GM12873 (cell line): Measurements from ENCODE around the gene MAP3K20.

Experiments
- CTCF ChIP-seq: IDR thresholded peaks from 2 replicates; pipeline ENCODE4 v1.5.1; 2012; ENCODE audit warnings: low read depth, mild to moderate bottlenecking, moderate library complexity, low read length, control low read depth; ENCODE audit not compliant: insufficient read depth; ENCODE audit errors: missing control alignments

The MAP3K20 gene

DNA sequence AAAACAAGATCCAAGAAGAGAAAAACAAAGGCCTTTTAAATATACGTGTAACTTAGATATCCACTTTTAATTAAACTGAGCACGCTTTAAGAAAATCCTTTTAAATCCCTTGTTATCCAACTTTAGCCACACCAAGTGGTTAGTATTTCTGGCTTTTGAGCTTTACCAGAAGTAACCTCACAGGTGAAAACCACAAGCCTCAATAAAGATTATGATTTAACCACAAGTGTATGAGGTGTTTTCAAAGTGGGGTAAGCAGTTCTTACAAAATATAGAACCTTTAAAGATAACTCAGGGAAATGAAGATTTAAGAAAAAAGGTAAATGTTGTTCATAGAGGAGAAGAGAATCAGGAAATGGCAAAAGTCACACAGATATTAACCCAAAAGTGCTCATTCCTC, 220.6 kb downstream of the MAP3K20 start:
- TF ChIP-seq CTCF: no peak

DNA sequence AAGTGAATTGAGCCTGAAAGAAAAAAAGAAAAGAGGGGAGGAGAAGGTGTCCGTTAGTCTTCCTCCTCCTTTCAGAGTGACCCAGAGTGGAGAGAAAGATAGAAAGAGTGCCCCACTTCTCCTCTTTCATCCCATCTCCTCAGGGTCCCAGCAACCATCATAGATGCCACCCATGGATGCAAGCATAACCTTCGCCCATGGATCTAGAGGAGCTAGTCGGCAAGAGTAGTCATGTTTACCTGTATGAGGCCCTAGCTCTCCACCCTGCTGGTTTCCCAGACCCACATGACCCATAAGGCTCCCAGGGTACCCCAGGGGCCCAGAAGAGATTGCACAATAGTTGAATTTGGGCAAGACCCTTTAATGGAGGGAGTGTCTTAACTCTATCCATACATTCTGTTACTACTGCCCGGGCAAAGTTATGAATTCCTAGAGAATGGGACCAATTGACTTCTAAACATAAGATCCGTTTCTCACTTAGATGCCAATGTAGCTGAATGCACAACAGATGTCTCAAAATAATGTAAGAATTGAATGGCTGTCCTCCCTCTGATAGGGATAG, 223.0 kb downstream of the MAP3K20 start:
- TF ChIP-seq CTCF: no peak

- no peak for TF ChIP-seq CTCF
These were observed 224.1 kb downstream of the MAP3K20 start for GRCh38 chr2:173299764-173300163.

DNA sequence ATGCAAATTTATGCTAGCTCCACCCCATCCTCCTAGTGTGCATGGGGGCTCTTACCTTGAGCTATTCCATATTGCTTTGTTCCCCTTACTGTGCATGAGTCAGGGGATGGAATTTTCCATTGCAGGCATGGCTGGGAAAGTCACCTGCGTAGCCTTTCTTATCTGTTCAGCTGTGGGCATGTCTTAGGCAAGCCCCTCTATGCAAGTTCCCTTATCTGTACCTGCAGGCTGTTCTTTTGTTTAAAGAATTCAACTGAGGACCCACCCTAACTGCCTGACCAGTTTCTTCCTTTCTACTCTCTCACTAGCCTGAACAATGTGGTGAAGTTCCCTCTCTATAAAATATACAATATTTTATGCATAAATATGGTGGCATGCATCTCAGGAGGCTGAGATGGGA, 224.8 kb downstream of the MAP3K20 start:
- TF ChIP-seq CTCF: no peak

GRCh38 chr2:173305303-173305702, 229.7 kb downstream of the MAP3K20 start:
- no peak for TF ChIP-seq CTCF

- no peak for TF ChIP-seq CTCF
These were observed 231.6 kb downstream of the MAP3K20 start for GRCh38 chr2:173307293-173307692.

DNA sequence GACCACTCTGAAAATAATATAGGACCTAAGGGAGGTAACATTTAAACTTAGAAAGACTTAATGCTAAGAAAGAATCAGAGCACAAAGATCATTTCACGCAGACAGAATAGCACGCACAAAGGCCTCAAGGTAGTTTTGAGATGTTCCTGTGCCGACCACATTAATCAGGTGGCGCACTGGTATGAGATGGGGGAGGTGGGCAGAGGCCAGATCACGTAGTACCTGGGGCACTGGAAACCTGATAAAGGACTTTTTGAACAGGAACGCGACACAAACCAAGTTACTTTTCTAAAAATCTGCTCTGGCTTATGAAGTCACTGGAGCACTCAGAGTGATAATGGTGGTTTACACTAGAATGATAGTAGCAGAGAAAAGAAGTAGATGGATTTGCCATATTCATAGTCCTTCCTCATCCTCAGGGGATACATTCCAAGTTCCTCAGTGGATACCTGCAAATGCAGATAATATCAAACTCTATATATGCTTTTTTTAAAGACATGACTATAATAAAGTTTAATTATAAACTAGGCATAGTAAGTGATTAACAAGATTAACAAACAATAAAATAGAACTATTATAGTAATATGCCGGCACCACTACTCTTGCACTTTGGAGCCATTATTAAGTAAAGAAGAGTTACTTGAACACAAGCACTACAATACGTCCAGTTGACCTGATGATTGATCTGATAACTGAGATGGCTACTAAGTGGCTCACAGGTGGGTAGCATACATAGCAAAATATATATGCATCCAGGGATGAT, 236.4 kb downstream of the MAP3K20 start:
- TF ChIP-seq CTCF: no peak
